ENCODE measurements around the gene SSMEM1. TPM values are rescaled to one million over a fixed set of nuclear protein-coding genes. Genes with fewer than 3 reads are reported as not detected.

Gene SSMEM1
- total RNA-seq, 4 donors from 2014 or later = not detected

GRCh38 chr7:130201796-130202195, 5.9 kb upstream of the SSMEM1 start:
- no peak for TF ChIP-seq POLR2A (IDR thresholded peaks at IDR 0.05)
- TF ChIP-seq, protein P1, sequence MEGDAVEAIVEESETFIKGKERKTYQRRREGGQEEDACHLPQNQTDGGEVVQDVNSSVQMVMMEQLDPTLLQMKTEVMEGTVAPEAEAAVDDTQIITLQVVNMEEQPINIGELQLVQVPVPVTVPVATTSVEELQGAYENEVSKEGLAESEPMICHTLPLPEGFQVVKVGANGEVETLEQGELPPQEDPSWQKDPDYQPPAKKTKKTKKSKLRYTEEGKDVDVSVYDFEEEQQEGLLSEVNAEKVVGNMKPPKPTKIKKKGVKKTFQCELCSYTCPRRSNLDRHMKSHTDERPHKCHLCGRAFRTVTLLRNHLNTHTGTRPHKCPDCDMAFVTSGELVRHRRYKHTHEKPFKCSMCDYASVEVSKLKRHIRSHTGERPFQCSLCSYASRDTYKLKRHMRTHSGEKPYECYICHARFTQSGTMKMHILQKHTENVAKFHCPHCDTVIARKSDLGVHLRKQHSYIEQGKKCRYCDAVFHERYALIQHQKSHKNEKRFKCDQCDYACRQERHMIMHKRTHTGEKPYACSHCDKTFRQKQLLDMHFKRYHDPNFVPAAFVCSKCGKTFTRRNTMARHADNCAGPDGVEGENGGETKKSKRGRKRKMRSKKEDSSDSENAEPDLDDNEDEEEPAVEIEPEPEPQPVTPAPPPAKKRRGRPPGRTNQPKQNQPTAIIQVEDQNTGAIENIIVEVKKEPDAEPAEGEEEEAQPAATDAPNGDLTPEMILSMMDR (IDR thresholded peaks at IDR 0.05) = no peak
- 86 to 87% methylated on average over 7 of the region's 7 CpGs for WGBS, 2 donors
- no peak for DNase-seq (ENCODE audit: low spot score in 2 of 2)
- H3K4me3 ChIP-seq (ENCODE audit: low read depth, poor library complexity, severe bottlenecking) = no peak overlapping the region
- intact Hi-C loops (cut with DNase I; ENCODE audit: low total_unique reads) = no loop called here

GRCh38 chr7:130205084-130205947, 2.3 kb upstream of the SSMEM1 start, which contains the start of gene TMEM209:
TMEM209 (minus strand) TSS chr7:130205406; CDS start chr7:130205375, 31 bp downstream.
- H3K4me3 ChIP-seq (ENCODE audit: low read depth, poor library complexity, severe bottlenecking) = peak within 1 kb of the TSS; percentile 80
- intact Hi-C loops (cut with DNase I; ENCODE audit: low total_unique reads) = no loop called here
- DNase-seq (ENCODE audit: low spot score in 2 of 2) = peak; percentile 92 to 98
- TF ChIP-seq POLR2A (IDR thresholded peaks at IDR 0.05) = peak in 1 of 2 donors; percentile 32
- TF ChIP-seq, protein P1 (IDR thresholded peaks at IDR 0.05) = no peak
- WGBS, 2 donors = 8 to 9% methylated on average over 44 of the region's 44 CpGs

- intact Hi-C loops (cut with DNase I; ENCODE audit: low total_unique reads) = no loop called here
- WGBS, 2 donors = 82 to 87% methylated on average over 5 of the region's 5 CpGs
- no peak overlapping the region for H3K4me3 ChIP-seq (ENCODE audit: low read depth, poor library complexity, severe bottlenecking)
- DNase-seq (ENCODE audit: low spot score in 2 of 2) = no peak
- TF ChIP-seq POLR2A (IDR thresholded peaks at IDR 0.05) = no peak
- TF ChIP-seq, protein P1 (IDR thresholded peaks at IDR 0.05) = no peak
These were observed 627 bp upstream of the SSMEM1 start for GRCh38 chr7:130207033-130207432.

DNA sequence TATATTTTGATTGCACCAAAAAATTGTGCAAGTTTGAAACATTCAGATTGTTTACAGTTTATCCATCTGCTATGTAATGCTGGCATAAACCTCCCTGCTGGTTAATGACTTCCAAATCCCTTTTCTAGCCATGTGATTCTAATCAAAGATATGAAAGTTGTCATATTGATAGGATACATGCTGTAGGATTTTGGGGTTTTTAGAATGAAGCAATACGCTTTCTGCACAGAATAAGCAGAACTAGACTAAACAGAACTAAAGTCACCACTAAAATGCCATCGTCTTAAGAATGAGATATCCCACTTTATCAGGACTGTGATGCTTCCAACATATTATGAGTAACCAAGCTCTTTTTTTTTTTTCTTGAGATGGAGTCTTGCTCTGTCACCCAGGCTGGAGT, 856 bp downstream of the SSMEM1 start:
- 77 to 84% methylated on average over 2 of the region's 2 CpGs for WGBS, 2 donors
- H3K4me3 ChIP-seq (ENCODE audit: low read depth, poor library complexity, severe bottlenecking) = no peak overlapping the region
- no peak for DNase-seq (ENCODE audit: low spot score in 2 of 2)
- TF ChIP-seq, protein P1 (IDR thresholded peaks at IDR 0.05) = no peak
- TF ChIP-seq POLR2A (IDR thresholded peaks at IDR 0.05) = no peak
- intact Hi-C loops (cut with DNase I; ENCODE audit: low total_unique reads) = no loop called here

DNA sequence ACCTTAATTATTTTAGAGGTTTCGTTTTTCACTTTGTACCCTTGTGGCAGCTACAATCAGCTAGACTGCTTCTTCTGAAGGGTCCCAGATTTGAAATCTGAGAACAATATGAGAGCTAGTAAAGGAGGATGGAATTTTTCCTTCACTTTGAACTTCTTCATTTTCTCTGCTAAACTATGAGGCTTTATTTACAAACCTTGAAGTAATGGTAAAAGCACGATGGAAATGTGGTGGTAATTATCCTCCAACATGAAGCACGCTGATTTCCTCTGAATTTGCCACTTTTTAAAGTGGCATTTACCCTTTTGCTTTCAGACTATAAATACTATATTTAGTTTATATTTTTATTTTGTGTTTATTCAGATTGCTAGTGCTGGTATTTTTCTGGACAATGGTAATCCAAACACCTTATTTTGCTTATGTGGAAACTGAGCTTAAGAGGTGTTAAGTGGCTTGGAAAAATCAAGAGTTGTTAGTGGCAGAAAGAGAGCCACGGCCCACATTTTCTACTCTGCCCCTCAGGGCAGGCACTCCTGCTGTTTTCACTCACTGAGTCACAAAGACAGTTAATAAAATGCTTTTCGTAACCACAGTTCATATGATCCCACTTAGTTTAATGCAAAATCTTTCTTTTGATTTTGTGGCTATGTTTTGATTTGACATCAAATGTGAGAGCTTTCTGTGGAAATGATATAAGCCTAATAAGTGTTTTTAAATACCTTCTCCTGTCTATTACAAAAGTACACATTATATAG, 2.7 kb downstream of the SSMEM1 start:
- no peak for DNase-seq (ENCODE audit: low spot score in 2 of 2)
- intact Hi-C loops (cut with DNase I; ENCODE audit: low total_unique reads) = no loop called here
- 41 to 45% methylated on average over 5 of the region's 5 CpGs for WGBS, 2 donors
- TF ChIP-seq, protein P1 (IDR thresholded peaks at IDR 0.05) = no peak
- TF ChIP-seq POLR2A (IDR thresholded peaks at IDR 0.05) = no peak
- H3K4me3 ChIP-seq (ENCODE audit: low read depth, poor library complexity, severe bottlenecking) = no peak overlapping the region

Measured in lower leg skin (tissue), 4 donors.